DMS 273 treated with DMSO at 0.1 percent for 48 hours (cell line): Measurements from ENCODE around the gene RASD1.
"Not testable (repeated sequence)": the region's sequence is repeated elsewhere in the genome, so short reads cannot be mapped to it uniquely, and the experiment has no call there.

Experiments used
- DNase-seq: peaks from one replicate; lab custom pipeline; 2025; lab: John Stamatoyannopoulos, UW

RASD1 gene

DNA sequence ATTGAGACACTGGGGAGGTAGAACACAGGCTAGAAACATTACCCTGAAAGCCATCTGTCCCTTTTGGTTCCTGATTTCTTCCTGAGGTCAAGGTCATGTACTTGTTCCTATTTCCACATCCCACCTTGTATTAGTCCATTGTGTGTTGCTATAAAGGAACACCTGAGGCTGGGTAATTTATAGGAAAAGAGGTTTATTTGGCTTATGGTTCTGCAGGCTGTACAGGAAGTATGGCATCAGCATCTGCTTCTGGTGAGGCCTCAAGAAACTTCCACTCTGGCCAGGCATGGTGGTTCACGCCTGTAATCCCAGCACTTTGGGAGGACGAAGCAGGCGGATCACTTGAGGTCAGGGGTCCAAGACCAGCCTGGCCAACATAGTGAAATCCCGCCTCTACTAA, 26.8 kb downstream of the RASD1 start:
- DNase-seq = no peak

DNA sequence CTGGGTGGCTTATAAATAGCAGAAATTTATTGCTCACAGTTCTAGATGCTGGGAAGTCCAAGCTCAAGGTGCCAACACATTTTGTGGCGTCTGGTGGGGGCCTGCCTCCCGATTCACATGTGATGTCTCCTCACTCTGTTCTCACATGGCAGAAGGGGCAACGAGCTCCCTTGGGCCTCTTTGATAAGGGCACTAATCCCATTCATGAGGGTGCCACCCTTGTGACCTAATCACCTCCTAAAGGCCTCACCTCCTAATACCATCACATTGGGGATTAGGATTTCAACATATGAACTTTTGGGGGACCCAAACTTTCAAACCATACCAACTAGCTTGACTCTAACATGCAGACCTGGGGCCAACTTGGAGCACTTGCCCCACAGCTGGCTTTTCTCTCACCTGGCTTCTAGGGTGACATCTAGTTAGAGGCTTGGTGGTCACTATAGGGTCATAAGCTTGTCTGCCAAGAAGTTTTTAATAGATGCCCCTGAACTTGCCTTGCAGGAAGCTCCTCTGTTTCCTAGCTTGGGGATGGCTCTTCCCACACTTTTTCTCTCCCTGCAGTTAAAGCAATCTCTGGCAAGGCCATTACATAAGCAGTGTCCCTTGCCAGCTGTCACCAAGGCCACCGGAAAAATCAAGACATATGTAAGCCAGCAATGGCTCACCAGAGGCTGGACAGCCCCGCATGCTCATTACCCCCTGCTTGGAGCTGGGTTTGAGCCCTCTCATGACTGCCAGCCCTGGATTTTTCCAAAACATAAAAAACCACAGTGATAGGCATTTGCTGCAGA, 27.8 kb downstream of the RASD1 start:
- DNase-seq = no peak

DNA sequence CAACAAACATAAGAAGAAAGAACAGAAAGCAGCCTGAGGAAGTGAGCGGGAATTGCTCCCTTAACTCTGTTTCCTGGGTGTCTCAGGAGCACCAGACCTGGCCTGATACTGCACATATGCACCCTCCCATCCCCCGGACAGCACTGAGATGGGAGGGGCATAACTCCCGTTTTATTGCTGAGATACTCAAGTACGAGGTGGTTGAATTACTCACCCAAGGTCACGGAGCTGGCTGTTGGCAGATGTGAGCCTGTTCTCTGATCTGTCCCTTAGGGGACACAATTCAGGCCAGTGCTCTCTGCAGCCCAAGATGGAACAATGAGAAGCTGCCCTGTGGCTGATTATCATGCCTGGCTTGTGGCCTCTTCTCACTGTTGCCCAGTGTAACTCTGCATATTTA, 28.5 kb downstream of the RASD1 start:
- no peak for DNase-seq

DNA sequence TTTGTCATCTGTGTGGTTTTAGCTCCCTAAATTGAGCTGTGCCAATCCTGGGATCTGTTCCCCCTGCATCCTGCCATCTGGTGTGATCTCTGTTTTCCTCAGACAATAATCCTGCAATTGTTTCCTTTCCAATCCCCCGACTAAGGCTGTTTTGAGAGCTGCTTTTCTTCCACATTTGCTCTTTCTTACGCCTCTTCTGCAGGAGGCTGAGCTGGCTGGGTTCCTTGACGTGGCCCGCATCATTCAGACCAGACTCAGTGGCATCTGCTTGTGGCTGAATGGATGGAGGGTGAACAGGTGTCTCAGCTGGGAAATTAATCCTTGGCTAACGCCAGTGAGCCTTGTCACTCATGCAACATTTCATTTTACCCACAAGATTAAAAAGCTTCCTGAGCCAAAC, 29.2 kb downstream of the RASD1 start:
- DNase-seq = no peak

DNA sequence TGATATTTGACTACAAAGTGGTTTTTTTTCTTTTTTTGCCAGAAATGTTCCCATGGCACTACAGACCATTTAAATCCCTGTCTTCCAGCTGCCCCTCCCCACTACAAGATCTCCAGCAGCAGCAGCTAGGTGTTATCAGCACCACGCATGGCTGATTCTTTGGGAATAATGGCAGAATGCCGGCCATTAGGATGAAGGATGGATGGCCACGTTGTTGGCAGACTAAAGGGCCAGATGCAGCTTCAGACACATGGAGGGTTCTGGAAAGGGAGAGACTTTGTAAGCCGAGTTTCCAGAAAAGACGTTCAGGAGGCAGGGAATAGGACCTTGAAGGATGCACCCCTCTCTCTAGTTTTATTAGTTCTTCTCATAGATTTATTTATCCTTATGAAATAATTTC, 29.7 kb downstream of the RASD1 start:
- DNase-seq = no peak

DNA sequence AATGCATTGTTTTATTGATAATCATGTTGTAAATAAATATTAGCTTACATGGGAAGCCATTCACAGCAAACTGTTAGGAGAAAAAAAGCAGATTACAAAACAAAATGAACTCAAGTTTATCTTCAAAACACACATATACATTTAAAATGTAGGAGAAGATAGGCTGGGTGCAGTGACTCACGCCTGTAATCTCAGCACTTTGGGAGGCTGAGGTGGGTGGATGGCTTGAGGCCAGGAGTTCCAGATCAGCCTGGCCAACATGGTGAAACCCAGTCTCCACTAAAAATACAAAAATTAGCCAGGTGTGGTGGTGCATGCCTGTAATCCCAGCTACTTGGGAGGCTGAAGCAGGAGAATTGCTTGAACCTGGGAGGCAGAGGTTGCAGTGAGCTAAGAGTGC, 30.3 kb downstream of the RASD1 start:
- not testable (repeated sequence) for DNase-seq

DNA sequence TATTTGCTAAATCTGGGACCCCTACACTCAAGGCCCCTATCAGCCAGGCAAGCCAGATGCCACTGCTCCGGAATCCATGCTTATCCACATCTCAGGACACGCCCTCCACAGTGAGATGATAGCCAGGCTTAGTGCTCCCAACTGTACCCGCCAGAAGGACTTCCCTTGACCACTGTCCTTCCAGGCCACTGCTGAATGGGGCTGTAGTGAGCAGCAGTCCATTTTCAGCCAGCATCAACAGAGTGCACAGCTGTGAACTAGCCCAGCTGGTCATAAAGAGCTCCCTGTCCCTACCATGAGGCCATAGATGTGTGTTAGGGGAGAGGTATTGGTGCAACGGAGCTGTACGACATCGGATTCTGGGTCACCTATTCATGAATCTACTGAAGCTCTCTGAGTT, 32.4 kb downstream of the RASD1 start:
- no peak for DNase-seq

DNA sequence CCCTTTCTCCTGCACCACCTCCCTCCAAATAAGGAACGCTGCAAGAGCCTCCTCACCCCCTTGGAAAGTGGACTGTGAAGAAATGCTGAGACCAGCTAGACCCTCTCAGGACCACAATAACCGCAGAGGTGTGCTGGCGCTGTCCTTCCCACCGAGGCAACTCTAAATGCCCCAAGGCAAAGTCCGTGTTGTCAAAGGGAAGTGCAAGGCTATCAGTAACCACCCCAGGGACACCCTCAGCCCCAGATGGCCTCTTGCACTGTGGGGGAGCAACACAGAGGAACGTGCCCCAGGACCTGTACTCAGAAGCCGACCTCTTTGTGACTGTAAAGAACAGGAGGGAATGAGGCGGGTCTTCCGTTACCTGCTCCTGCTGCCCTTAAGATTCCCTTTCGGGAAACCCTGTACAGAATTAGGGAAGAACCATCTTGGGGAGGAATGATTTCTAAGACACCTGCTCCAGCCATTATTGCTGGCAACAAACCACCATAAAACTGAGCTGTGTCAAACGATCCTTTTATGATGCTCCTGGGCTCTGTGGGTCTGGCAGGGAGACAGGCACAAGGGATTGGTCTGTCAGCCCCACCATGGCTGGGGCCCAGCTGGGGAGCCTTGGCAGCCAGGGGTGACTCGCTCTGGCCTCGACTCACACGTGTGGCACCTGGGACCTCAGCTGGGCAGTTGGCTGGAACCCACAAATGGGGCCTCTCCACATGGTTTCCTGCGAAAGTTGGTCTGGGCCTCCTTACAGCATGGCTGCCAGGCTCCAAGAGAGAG, 34.0 kb downstream of the RASD1 start:
- DNase-seq = no peak

DNA sequence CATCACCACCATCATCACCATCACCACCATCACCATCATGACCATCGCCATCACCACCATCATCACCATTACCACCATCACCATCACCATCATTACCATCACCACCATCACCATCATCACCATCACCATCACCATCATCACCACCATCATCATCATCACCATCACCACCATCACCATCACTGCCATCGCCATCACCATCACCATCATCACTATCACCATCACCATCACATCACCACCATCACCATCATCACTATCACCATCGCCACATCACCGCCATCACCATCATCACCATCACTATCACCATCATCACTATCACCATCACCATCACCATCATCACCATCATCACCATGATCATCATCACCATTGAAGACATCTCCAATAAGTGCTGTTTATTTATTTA, 36.2 kb downstream of the RASD1 start:
- no peak for DNase-seq

DNA sequence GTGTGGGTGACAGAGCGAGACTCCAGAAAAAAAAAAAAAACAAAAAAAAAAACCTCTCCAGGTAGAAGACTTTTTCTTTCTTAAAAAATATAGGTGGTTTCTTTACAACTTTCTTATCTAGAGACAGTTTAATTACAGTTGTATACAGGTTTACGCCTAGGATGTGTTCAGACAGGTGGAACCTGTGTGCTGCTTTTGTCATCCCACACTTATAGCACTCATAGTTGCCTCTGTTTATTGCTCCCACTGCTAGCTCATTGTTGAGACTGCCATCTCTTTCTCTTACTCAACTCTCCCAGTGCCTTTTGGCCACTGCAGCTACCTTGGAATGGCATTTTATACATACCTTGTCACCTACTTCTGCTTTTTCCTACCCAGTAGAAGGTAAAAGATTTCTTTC, 38.5 kb downstream of the RASD1 start:
- no peak for DNase-seq

DNA sequence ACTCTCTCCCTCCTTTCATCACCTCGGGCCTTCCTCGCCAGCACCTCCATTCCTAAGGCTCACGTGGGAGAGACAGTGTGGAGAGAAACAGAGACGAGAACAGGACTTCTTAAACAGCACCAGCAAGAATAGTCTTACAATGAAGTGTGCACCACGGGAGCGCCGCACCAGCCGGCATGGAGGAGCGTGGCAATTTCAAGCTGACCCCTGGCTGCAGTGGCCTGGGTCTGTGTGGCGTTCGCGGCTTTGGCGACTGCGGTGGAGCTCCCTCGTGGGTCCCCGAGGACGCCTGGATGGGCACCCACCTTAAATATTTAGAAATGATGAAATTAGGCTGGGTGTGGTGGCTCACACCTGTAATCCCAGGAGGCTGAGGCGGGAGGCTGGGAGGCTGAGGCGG, 39.9 kb downstream of the RASD1 start:
- DNase-seq = no peak

DNA sequence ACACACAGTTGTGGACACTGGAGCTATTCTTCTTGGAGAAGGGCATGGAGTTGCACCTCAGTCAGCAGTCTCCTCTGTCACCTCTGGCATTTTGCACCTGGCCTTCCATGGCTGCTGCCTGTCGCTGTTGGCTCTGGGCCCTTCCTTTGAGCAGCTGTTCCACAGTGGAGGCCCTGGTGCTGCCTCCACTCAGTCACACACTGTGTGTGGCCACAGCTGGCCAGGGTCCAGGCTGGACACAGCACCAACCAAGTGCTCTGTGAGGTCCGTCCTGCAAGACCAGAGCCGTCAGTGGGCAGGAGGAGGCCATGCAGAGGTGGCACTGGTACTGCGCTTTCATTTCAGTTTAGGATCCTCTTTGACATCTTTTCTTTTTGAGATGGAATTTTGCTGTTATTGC, 41.0 kb downstream of the RASD1 start:
- no peak for DNase-seq

DNA sequence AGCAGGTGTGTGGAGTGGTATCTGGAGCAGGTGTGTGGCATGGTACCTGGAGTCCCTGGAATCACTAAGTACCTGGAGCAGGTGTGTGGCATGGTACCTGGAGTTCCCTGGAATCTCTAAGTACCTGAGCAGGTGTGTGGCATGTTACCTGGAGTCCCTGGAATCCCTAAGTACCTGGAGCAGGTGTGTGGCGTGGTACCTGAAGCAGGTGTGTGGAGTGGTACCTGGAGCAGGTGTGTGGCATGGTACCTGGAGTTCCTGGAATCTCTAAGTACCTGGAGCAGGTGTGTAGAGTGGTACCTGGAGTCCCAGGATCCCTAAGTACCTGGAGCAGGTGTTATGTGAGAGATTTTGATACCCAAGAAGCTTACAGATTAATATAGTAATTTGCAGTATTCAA, 41.5 kb downstream of the RASD1 start:
- not testable (repeated sequence) for DNase-seq

DNA sequence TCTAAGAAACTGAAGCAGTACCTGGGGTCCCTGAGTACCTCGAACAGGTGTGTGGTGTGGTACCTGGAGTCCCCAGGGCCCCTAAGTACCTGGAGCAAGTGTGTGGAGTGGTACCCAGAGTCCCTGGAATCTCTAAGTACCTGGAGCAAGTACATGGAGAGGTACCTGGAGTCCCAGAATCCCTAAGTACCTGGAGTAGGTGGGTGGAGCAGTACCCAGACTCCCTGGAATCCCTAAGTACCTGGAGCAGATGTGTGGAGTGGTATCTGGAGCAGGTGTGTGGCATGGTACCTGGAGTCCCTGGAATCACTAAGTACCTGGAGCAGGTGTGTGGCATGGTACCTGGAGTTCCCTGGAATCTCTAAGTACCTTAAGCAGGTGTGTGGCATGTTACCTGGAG, 41.9 kb downstream of the RASD1 start:
- no peak for DNase-seq

DNA sequence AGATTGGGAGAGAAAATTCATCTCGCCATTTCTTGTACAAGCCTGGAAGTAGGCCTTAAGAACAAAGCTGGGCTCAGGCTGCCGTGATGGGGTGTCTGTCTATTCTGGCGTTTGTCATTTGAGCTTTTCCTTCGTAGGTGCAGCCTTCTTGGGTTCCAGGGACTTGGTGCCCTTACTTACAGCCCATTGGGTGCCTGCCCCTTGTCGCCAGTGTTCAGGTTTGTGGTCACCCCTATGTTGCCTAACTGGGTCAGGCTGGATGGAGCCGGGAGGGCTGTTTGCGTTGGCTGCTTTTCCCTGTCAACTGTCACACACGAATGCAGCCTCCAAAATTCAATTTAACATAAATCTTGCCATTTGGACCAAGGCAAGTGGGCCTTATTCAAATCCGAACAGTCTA, 43.1 kb downstream of the RASD1 start:
- no peak for DNase-seq

DNA sequence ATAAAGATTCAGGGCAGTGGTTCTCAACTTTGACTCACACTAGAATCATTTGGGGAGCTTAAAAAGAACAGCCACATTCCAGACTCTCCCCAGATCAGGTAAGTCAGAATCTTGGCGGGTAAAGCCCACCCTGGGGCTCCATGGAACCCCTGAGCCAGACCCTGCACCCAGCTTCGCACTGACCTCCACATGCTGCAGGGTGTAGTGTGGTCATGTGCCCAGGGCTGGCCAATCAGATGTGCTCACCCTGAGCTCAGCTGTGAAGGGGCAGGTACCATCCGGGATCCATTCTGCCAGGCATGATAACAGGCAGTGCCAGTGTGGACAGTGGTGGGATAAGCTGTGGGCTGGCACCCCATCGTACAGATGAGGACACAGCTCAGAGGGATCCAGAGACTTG, 47.5 kb downstream of the RASD1 start:
- no peak for DNase-seq

DNA sequence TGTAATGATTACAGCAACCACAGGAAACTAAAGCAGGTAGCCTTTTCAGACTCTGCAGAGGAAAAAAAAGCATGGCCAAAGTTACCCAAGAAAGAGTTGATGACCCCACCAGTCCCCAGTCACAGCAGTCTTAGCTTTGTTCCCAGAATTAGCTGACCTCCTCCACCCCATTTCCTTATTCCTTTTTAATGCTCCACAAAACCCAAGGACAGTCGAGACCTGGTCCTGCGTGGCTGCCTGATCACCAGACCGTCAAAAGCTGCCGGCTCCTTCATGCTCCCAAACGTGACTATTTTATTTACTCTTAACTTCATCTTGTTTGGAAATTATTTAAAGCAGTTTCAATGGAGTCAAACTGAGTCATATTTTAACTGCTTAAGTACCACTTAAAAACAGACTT, 48.1 kb downstream of the RASD1 start:
- DNase-seq = no peak

DNA sequence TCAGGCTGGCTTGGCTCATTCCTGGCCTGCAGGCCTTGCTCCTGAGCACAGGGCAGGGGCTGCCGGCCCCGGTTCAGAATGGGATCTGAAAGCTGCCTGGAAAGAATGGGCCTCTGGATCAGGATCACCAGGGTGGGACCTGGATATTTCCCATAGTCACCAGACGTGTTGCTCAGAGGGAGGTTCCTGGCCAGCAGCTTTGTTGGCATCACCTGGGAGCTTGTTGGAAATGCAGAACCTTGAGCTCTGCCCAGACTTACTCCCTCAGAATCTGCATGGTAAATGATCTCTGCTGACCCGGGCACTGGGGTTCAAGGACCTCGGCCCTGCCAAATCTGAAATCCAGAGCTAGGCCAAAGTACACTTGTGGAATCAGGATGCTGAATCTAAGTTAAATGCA, 48.9 kb downstream of the RASD1 start:
- DNase-seq = no peak

DNA sequence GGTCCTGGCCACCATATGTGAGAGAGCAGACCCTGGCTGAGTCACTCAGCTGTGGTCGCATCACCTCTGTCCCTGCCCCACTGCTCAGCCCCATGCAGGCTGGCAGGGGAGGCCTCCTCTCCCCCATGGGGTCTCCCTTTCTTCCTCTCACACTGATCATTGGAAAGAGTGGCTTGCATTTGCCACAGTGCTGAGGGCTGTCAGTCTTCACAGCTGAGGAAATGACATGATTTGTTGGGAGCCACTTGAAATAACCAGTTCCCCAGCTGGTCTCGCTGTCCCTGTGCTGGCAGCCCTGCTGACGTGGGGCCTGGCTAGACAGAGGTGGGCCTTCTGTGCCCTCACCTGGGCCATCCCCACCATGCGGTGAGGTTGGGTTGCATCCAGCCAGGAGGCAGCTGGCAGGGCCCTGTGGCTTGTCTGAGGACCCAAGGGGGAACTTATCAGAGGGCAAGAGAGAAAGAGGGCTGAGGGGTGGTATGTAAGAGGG, 49.5 kb downstream of the RASD1 start:
- DNase-seq = no peak

DNA sequence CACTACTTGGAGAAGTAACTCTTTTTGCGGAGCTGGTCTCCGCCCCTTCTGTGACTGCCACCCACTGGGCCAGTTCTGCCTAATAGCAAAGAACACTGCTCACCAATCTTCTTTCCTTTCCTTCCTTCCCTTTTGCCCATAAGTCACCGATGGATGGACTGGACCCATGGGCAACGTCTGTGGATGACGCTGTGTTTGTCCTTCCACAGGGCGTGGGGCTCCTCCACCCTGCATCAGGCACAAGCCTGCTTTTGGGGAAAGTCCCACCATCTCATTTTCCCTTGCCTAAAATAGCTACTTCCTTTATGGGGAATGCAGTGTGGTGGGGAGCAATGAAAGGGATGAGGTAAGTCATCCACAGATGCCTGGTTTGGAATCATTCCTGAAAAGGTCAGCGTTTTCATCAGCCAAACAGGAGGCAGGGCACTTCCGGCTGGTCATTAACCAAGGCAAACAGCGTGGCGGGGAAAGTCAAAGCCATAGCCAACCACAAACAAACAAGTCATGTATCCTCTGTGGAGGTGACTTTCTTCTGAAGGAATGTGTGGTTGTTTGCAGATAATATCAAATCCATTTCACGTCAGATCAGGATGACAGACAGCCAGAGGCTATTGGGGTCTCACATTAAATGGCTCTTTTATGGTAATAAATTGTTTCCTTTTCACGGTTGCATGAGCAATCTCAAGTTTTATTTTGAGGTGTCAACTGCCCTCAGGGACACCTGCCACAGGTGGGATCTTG, 50.1 kb downstream of the RASD1 start:
- DNase-seq = no peak

DNA sequence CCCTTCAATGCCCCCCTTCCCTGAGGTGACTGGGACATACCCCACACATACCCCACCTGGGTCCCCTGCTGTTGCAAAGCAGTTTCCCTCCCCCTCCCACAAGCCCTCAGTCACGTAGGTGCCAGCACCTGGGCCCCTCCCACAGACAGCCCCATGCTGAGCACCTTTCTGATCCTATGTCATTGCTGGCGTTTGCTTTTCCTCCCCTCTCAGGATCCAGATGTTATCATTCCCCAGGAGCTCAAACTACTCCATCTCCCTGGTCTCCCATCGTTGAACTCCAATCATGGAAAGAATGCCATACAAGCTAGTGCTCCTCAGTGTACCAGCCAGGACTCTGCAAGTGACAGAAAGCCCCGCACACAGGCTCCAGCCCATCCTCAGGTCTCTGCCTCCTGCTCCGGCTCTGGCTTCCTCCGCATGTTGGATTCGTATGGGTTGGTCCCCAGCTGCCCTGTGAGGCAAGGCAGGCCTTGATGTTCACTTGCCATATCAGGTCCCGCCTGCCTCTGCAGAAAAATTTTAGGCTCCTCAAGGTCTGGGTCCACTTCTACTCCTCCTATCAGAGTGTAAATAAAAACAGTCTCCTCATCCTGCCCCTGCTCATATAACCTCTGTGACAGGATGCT, 50.8 kb downstream of the RASD1 start:
- no peak for DNase-seq
